BJ (cell line): ENCODE results near the gene INPP5A. TPM values are rescaled to one million over a fixed set of nuclear protein-coding genes. Genes with fewer than 3 reads are reported as not detected.

Source experiments
- CTCF ChIA-PET: fragments of 350-600 bp; formaldehyde crosslinking; extraction: SDS; loops from one replicate; lab custom pipeline; 2021; ENCODE audit warnings: antibody characterized with exemption, inconsistent platforms; lab: Yijun Ruan, JAX
- POLR2A ChIA-PET: fragments of 300-600 bp; sonication (Branson Sonifier 250); formaldehyde crosslinking; extraction: SDS; loops from one replicate; lab custom pipeline; 2021; ENCODE audit warnings: antibody characterized with exemption; lab: Charles Lee
- DNase-seq: peaks from one replicate; pipeline ENCODE4 v3.0.0-alpha.2; 2011; ENCODE audit warnings: low read depth
- H3K27me3 ChIP-seq: 2 replicates; pipeline ENCODE4 v1.6.0; 2011; ENCODE audit warnings: low read length; ENCODE audit not compliant: control insufficient read depth, insufficient read depth
- H3K36me3 ChIP-seq: 2 replicates; pipeline ENCODE4 v1.5.1; 2011; ENCODE audit warnings: low read length; ENCODE audit not compliant: control insufficient read depth, insufficient read depth
- H3K4me3 ChIP-seq: 2 replicates; pipeline ENCODE4 v1.5.1; 2011; ENCODE audit warnings: low read depth, mild to moderate bottlenecking, control low read depth, low read length
- CTCF ChIP-seq: IDR thresholded peaks from 2 replicates; pipeline ENCODE4 v1.5.1; 2011; ENCODE audit warnings: low read depth, mild to moderate bottlenecking, control low read depth, inconsistent platforms, low read length, moderate library complexity; ENCODE audit not compliant: insufficient read depth
- polyA plus RNA-seq: library from polyadenylated mRNA; depleted of rRNA; stranded (reverse); fragments of >200 nt; gene quantifications from 2 replicates; pipeline ENCODE4 v1.2.3, GENCODE V29; 2011

The INPP5A gene
- polyA plus RNA-seq, 1 experiment = 60.1 TPM

- no peaks in the 10 kb centered on the region for H3K27me3 ChIP-seq
- peaks cover 6% of the 10 kb centered on the region for H3K36me3 ChIP-seq
- TF ChIP-seq CTCF = no peak
- ChIA-PET CTCF (interaction anchor here (0.6 to 3.8 kb wide), 3 partner anchors 8 to 185 kb away, joined by 3 to 34 read pairs (median 18); no protein-coding TSS in a partner anchor), POLR2A (no interaction called here)
- no peak overlapping the region for H3K4me3 ChIP-seq
- DNase-seq = no peak
Observed at GRCh38 chr10:132643709-132644526, 106.3 kb downstream of the INPP5A start.

GRCh38 chr10:132644527-132645246 is 107.1 kb downstream of the INPP5A start:
- TF ChIP-seq CTCF = no peak

GRCh38 chr10:132645247-132645530 is 107.6 kb downstream of the INPP5A start:
- Histone ChIP-seq H3K27me3 (no peaks in the 10 kb centered on the region), H3K4me3 (no peak overlapping the region), H3K36me3 (peaks cover 7% of the 10 kb centered on the region)
- ChIA-PET POLR2A (no interaction called here), CTCF (no interaction called here)
- DNase-seq = no peak
- TF ChIP-seq CTCF = no peak

More at GRCh38 chr10:132644527-132645246, 107.1 kb downstream of the INPP5A start:
- Histone ChIP-seq H3K36me3 (peaks cover 6% of the 10 kb centered on the region), H3K4me3 (no peak overlapping the region), H3K27me3 (no peaks in the 10 kb centered on the region)
- ChIA-PET POLR2A (no interaction called here), CTCF (interaction anchor here (3.7 to 3.8 kb wide), 2 partner anchors 9 to 185 kb away, joined by 18 to 34 read pairs; no protein-coding TSS in a partner anchor)
- no peak for DNase-seq

GRCh38 chr10:132645630-132646442 is 108.2 kb downstream of the INPP5A start:
- H3K27me3 ChIP-seq = no peaks in the 10 kb centered on the region
- ChIA-PET POLR2A (no interaction called here), CTCF (no interaction called here)
- TF ChIP-seq CTCF = no peak
- H3K4me3 ChIP-seq = no peak overlapping the region
- H3K36me3 ChIP-seq = peaks cover 10% of the 10 kb centered on the region
- DNase-seq = no peak
